ENCODE results near the gene FOXK2.

DNA sequence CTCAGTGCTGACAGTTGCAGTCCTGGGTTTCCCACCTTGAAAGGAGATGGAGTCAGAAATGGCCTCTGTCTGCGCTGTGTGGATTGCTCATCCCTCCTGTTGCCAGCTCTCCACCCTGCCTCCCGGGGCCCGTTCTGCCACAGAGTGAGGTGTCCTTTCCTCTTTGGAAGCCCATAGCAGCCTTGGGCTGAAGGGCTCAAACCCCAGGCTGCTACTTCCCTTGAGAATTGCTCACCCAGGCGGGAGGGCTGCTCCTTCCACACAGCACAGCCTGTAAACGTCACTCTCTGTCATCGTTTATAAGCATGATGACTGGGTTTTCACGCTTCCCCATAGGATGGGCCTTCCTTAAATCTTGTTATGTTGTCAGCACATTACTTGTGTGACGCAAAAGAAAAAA, 62.7 kb downstream of the FOXK2 start:
- no peak for TF ChIP-seq POLR2A (IDR thresholded peaks at IDR 0.05)
- TF ChIP-seq, protein P1, sequence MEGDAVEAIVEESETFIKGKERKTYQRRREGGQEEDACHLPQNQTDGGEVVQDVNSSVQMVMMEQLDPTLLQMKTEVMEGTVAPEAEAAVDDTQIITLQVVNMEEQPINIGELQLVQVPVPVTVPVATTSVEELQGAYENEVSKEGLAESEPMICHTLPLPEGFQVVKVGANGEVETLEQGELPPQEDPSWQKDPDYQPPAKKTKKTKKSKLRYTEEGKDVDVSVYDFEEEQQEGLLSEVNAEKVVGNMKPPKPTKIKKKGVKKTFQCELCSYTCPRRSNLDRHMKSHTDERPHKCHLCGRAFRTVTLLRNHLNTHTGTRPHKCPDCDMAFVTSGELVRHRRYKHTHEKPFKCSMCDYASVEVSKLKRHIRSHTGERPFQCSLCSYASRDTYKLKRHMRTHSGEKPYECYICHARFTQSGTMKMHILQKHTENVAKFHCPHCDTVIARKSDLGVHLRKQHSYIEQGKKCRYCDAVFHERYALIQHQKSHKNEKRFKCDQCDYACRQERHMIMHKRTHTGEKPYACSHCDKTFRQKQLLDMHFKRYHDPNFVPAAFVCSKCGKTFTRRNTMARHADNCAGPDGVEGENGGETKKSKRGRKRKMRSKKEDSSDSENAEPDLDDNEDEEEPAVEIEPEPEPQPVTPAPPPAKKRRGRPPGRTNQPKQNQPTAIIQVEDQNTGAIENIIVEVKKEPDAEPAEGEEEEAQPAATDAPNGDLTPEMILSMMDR (IDR thresholded peaks at IDR 0.05), result no peak

Data from thyroid gland (tissue), 4 donors.